ENCODE measurements around the gene CLEC3B. TPM values are rescaled to one million over a fixed set of nuclear protein-coding genes. Genes with fewer than 3 reads are reported as not detected.

The CLEC3B gene
- total RNA-seq, 1 donor from 2014 or later, result 1.0 TPM

DNA sequence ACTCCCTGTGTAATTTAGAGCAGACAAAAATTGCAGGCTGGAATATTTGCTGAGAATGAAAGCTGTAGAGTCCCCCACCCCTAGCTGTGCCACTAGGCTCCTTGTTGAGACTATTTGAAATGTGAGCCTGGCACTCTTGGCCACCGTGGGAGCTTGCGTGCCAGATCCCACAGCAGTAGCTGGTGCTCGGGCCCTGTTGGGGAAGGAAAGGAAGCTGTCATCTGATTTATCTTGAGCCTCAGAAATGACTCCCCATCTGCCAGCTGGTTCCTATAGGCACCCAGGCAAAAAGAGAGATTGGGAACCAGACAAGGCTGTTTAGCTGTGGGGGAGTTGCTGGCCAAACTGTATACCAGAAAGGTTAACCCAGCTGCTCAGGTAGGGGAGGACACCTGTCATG, 23.4 kb upstream of the CLEC3B start:
- intact Hi-C loops (cut with micrococcal nuclease), result no loop called here

GRCh38 chr3:45003406-45003805, 22.7 kb upstream of the CLEC3B start:
- intact Hi-C loops (cut with micrococcal nuclease), result no loop called here

DNA sequence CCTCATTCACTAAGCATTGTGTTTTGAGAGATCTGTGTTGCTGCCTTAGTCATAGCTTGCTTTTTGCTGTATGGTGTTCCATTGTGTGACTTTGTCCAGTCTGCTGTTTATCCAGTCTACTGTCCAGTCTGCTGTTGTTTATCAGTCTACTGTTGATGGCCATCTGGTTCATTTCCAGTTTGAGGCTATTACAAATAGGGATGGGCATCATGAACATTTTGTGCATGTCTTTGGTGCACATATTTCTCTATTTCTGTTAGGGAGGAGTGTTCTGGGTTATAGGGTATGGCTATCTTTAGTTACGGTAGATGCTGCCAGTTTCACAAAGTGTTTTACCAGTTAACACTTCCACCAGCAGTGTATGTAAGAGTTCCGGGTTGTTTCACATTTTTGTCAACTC, 22.2 kb upstream of the CLEC3B start:
- intact Hi-C loops (cut with micrococcal nuclease), result loop anchor here (2.0 kb wide), 1 partner anchor 19 kb away; no protein-coding TSS in a partner anchor

DNA sequence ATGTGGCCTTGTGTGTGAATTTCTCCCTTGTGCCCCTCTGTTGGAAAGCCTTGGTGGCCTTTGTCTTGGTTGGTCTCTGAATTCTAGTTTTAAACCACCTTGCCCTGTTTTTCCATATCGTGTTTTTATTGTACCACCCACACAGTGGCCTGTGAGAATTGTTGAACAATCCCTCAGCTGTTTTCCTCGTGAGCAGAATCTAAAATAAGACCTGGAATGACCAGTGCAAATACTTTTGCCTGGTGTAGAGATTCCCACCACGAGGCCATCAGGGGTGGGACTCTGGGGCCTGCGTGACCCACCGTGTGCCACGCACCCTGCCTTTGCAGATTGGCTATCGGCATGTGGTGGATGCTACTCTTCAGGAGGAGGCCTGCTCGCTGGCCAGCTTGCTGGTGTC, 19.0 kb upstream of the CLEC3B start:
- intact Hi-C loops (cut with micrococcal nuclease), result no loop called here

GRCh38 chr3:45008117-45008516, 18.0 kb upstream of the CLEC3B start:
- intact Hi-C loops (cut with micrococcal nuclease), result no loop called here

DNA sequence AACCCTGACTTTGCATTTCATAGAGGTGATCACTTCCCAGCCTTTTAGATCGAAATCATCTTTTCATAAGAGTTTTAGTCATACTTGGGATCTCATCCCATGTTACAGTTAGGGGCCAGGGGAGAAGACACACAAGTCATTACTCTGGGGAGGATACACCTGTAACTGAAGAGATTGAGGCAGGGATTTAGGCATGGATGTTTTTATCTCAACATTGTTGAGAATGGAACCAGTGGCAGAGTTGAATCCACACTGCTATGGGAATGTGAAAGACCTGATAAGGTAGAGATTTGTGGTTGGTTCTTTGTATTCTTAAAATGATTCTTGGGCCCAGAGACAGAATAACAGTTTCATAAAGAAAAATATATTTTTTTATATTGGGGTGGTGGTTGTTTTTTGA, 16.2 kb upstream of the CLEC3B start:
- intact Hi-C loops (cut with micrococcal nuclease), result no loop called here

DNA sequence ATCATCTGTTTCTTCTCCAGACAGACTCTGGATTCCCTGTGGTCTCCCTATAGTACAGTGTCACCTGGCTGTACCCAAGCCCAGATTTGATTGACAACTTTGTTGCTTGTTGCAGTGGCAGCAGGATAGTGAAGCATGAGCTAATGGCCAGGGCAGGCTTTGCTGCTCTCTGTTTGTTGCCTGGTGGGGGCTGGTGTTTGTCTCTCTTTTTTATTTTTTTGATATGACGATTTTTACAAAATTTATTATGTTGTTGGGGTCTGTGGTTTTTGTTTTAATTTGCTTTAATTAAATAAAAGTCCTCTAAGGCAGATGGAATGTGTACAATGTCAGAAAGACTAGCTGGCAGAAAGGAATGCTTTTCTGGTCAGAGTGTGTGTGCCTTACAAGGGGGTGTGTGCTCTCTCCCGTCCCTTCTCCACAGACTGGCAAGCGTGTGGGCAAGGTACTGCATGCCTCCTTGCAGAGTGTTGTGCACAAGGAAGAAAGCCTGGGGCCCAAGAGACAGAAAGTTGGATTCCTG, 15.2 kb upstream of the CLEC3B start:
- intact Hi-C loops (cut with micrococcal nuclease), result no loop called here

- intact Hi-C loops (cut with micrococcal nuclease), result no loop called here
Measured at GRCh38 chr3:45011756-45012508, 14.2 kb upstream of the CLEC3B start.

GRCh38 chr3:45012577-45012976, 13.5 kb upstream of the CLEC3B start:
- intact Hi-C loops (cut with micrococcal nuclease), result no loop called here

- intact Hi-C loops (cut with micrococcal nuclease), result no loop called here
Measured at GRCh38 chr3:45016916-45017315, 9.2 kb upstream of the CLEC3B start.

DNA sequence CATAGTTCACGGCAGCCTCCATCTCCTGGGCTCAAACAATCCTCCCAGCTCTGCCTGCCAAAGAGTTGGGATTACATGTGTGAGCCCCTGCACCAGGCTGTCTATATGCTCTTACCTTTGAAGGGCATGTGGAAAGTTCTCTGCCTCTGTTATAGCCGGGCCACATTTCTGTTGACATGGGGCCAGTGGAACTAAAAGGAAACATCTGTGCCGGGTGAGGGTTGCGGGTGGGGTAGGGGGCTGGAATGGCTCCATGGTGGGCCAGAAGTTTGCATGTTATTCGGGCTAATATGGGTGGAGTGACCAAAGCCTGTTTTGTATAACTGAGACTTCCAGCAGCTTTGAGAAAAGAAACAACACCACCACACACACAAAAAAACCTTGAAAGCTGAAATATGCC, 8.3 kb upstream of the CLEC3B start:
- intact Hi-C loops (cut with micrococcal nuclease), result no loop called here

GRCh38 chr3:45020534-45020933, 5.6 kb upstream of the CLEC3B start:
- intact Hi-C loops (cut with micrococcal nuclease), result no loop called here

DNA sequence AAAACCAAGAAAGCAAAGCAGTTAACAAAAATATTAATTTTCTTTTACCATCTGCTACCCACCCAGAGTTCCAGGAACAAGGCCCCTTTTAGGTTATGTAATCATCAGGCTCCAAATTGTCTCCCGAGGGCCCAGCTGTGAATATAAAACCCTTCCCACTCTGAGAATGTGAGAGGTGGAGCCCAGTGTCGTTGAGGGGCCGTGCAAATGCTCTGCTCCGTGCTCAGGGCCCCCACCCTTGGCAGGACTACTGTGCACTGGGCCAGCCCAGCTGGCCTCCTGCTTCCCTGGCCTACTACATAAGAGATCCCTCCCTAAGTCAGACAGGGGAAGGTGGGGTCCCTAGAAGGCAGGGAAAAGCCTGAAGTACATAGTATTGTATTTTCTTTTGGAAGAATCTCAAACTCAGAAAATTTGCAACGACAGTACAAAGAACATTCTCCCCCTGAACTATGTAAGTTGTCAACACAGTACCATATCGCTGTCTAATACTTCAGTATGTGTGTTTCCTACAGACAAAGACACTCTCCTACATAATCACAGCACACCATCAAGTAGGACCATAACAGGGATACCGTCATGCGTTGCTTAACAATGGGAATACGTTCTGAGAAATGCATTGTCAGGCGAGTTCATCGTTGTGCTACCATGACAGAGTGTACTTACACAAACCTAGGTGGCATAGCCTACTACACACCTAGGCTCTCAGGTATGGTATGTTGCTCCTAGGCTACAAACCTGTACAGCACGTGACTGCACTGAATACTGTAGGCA, 4.4 kb upstream of the CLEC3B start:
- intact Hi-C loops (cut with micrococcal nuclease), result no loop called here

DNA sequence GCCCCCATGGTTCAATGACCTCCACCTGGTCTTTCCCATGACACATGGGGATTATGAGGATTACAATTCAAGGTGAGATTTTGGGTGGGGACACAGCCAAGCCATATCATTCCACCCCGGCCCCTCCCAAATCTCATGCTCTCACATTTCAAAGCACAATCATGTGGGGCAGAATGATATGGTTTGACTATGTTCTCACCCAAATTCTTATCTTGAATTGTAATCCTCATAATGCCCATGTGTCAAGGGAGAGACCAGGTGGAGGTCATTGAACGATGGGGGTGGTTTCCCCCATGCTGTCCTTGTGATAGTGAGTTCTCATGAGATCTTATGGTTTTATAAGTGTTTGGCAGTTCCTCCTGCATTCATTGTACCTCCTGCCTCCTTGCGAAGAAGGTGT, 2.4 kb upstream of the CLEC3B start:
- intact Hi-C loops (cut with micrococcal nuclease), result no loop called here

DNA sequence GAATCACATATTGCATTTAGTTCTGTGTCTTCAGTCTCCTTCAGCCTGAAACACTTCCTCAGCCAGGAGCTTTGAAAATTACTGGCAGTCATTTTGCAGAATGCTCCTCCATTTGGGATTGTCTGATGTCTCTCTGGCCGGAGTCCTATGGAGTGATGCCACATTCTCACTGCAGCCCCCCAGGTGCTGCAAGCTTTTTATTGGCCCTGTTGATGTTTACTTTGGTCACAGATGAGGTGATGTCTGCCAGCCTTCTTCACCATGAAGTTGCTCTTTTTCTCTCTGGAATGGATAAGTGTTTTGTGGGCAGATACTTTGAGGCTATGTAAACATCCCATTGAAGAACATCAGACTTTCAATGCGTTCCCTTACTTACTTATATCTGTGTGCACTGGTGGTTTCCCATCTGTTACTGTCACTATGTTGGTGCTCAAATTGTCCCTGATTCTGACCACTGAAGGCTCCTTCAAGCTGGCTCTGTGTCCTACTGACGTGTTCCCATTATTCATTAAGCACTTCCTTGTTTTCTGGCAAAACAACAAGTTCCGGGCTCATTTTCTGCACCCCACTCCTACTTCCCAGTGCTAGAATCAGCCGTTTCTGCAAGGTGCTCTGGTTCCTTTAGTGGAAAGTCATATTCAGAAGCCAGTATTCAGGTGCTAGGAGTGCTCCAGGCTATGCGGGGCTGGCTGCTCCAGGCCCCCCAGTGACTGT, 1.4 kb upstream of the CLEC3B start:
- intact Hi-C loops (cut with micrococcal nuclease), result no loop called here

DNA sequence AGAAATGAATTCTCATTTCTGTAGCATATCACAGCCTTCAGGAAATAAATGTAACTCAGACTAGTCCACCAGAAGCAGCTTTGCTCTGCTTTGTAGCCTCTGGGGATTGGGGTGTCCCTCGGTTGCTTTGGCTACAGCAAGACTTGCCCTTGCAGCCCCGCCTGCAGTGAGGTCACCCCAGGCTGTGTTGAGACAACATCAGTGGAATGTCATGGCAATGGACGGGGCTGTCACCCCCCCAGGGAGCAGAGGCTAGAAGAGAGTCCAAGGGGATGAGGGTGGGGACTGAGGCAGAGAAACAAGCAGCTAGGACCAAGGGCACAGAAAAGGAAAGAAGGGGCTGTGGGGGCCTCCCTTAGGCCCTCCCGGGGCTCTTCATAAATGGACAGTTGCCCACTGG, 854 bp downstream of the CLEC3B start:
- intact Hi-C loops (cut with micrococcal nuclease), result no loop called here

GRCh38 chr3:45027441-45027840, 1.3 kb downstream of the CLEC3B start:
- intact Hi-C loops (cut with micrococcal nuclease), result no loop called here

DNA sequence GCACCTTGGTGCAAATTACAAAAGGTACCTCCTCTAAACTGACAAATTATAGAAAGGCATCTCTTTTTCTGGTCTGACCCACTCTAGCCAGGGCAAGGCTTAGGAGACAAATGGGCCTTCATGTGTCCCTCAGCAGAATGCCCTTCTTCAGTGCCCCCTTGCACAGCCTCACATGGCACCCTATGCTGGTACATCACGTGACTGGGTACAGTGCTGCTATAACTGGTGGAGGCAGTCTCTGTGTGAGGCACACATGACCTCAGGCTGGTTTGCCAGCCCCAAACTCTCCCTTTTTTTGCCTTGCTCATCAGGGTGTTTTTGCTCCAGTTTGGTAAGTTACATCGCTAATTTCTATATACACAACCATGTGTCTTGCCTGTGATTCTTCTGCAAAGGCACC, 3.1 kb downstream of the CLEC3B start:
- intact Hi-C loops (cut with micrococcal nuclease), result no loop called here

GRCh38 chr3:45029661-45030060, 3.6 kb downstream of the CLEC3B start:
- intact Hi-C loops (cut with micrococcal nuclease), result no loop called here

GRCh38 chr3:45031531-45031930, 5.4 kb downstream of the CLEC3B start:
- intact Hi-C loops (cut with micrococcal nuclease), result no loop called here

DNA sequence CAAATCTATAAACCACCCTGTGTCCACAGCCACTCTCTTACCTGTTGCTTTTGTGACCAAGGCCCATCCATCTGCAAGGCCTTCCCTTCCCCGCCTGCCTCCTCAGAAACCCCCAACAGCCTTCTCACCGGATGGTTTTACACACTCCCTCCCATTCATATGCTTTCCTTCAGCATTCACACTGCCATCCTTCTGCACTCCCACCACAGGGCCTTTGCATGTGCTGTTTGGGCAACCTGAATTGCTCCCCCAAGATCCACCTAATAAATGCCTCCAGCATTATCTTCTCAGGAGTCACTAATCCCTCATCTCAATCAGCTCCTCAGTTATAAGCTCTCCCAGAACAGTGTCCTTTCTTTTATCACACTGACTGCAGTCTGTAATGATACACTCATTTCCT, 6.0 kb downstream of the CLEC3B start:
- intact Hi-C loops (cut with micrococcal nuclease), result no loop called here

- intact Hi-C loops (cut with micrococcal nuclease), result no loop called here
Measured at GRCh38 chr3:45033791-45034190, 7.7 kb downstream of the CLEC3B start.
